ENCODE data around the gene CACNA1D. TPM values are rescaled to one million over a fixed set of nuclear protein-coding genes. Genes with fewer than 3 reads are reported as not detected.

CACNA1D gene
- total RNA-seq, 4 donors from 2014 or later, result 0.85 to 0.88 TPM; not detected in 2

- TF ChIP-seq CTCF (IDR thresholded peaks at IDR 0.05; ENCODE audit: low read depth), result no peak
Observed at GRCh38 chr3:53729618-53730017, 235.2 kb downstream of the CACNA1D start.

- TF ChIP-seq CTCF (IDR thresholded peaks at IDR 0.05; ENCODE audit: low read depth), result no peak
Observed at GRCh38 chr3:53730576-53730975, 236.2 kb downstream of the CACNA1D start.

- TF ChIP-seq CTCF (IDR thresholded peaks at IDR 0.05; ENCODE audit: low read depth), result no peak
Observed at GRCh38 chr3:53731934-53732624, 237.7 kb downstream of the CACNA1D start.

GRCh38 chr3:53733446-53733845 lies 239.0 kb downstream of the CACNA1D start:
- TF ChIP-seq CTCF (IDR thresholded peaks at IDR 0.05; ENCODE audit: low read depth), result no peak

GRCh38 chr3:53739966-53740365 lies 245.6 kb downstream of the CACNA1D start:
- no peak for TF ChIP-seq CTCF (IDR thresholded peaks at IDR 0.05; ENCODE audit: low read depth)

GRCh38 chr3:53740956-53741355 lies 246.5 kb downstream of the CACNA1D start:
- no peak for TF ChIP-seq CTCF (IDR thresholded peaks at IDR 0.05; ENCODE audit: low read depth)

- no peak for TF ChIP-seq CTCF (IDR thresholded peaks at IDR 0.05; ENCODE audit: low read depth)
Observed at GRCh38 chr3:53744351-53744750, 249.9 kb downstream of the CACNA1D start.

Measured in subcutaneous adipose tissue (tissue), 4 donors.